AG08396 (cell line): Measurements from ENCODE around the gene RGN.
A peak's percentile ranks its signal among the peaks of the same experiment; 100 is the strongest.
"Not testable (repeated sequence)": the region's sequence is repeated elsewhere in the genome, so short reads cannot be mapped to it uniquely, and the experiment has no call there.

Experiments used
- DNase-seq: peaks from one replicate; pipeline ENCODE4 v3.0.0; 2012; ENCODE audit warnings: low spot score, mixed read lengths

RGN gene

GRCh38 chrX:47078129-47079043 is at the start of gene RGN:
Gene RGN, plus strand, starts transcription at chrX:47078443. Its CDS starts 2,702 bp downstream, at chrX:47081145.
- peak; percentile 24 for DNase-seq

GRCh38 chrX:47030339-47030738 is 47.9 kb upstream of the RGN start:
- peak; percentile 37 for DNase-seq

GRCh38 chrX:47047989-47048388 is 30.3 kb upstream of the RGN start:
- DNase-seq = no peak

GRCh38 chrX:47059142-47059874 is 18.9 kb upstream of the RGN start:
- DNase-seq = no peak

GRCh38 chrX:47060708-47061107 is 17.5 kb upstream of the RGN start:
- no peak for DNase-seq

- no peak for DNase-seq
Observed at GRCh38 chrX:47061238-47061919, 16.9 kb upstream of the RGN start.

GRCh38 chrX:47063179-47063578 is 15.1 kb upstream of the RGN start:
- no peak for DNase-seq

GRCh38 chrX:47068214-47068613 is 10.0 kb upstream of the RGN start:
- DNase-seq = no peak

- no peak for DNase-seq
Observed at GRCh38 chrX:47068720-47069119, 9.5 kb upstream of the RGN start.

GRCh38 chrX:47080215-47080914 is 2.1 kb downstream of the RGN start:
- DNase-seq = no peak

- DNase-seq = no peak
Observed at GRCh38 chrX:47080915-47081236, 2.6 kb downstream of the RGN start.

- no peak for DNase-seq
Observed at GRCh38 chrX:47091149-47091775, 13.0 kb downstream of the RGN start.

- DNase-seq = peak; percentile 30
Observed at GRCh38 chrX:47093248-47093647, 15.0 kb downstream of the RGN start.

- no peak for DNase-seq
Observed at GRCh38 chrX:47093860-47094259, 15.6 kb downstream of the RGN start.

GRCh38 chrX:47097018-47097417 is 18.8 kb downstream of the RGN start:
- DNase-seq = no peak

GRCh38 chrX:47098338-47099094 is 20.3 kb downstream of the RGN start:
- no peak for DNase-seq

GRCh38 chrX:47101206-47101605 is 23.0 kb downstream of the RGN start:
- no peak for DNase-seq

GRCh38 chrX:47110936-47111615 is 32.8 kb downstream of the RGN start:
- DNase-seq = not testable (repeated sequence)

- no peak for DNase-seq
Observed at GRCh38 chrX:47112316-47112954, 34.2 kb downstream of the RGN start.
